Measurements from ENCODE around the gene CAP1. TPM values are rescaled to one million over a fixed set of nuclear protein-coding genes. Genes with fewer than 3 reads are reported as not detected.

The CAP1 gene
- polyA plus RNA-seq, 2 of the 4 experiments (the other 2 are of a cell fraction) = 267 to 274 TPM

DNA sequence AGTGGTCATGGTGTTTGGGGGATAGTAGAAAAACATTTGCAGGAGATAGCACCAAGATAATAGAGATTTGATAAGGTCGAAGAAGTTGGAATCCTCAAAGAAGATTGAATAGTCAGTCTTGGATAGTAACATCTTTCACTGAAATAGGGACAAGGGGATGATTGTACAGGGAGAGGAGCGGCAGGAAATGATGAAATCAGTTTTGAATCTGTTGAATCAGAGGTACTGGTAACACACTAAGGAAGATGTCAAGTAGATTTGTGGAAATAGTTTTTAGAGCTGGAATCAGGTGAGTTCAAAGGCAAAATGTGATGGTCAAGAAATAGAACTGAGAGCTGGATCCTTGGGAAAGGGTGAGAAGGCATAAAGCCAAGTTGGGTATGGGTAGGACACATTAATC lies 26.5 kb downstream of the CAP1 start (continued):
- TF ChIP-seq REST (IDR thresholded peaks at IDR 0.05) (no peak), KDM1A (IDR thresholded peaks at IDR 0.05; ENCODE audit: low read depth) (no peak)

GRCh38 chr1:40067851-40068250 lies 27.3 kb downstream of the CAP1 start:
- POLR2A ChIA-PET = no interaction called here
- Histone ChIP-seq H3K9me3 (no peaks in the 10 kb centered on the region), H3K4me2 (no peak overlapping the region), H3K27ac (no peak overlapping the region), H3K4me3 (no peak overlapping the region), H3K4me1 (peaks cover 3% of the 10 kb centered on the region; the same call in 1 of the 3 replicates)
- CTCF ChIA-PET = interaction anchor here (0.8 to 1.2 kb wide), 4 partner anchors 10 to 271 kb away, joined by 3 to 4 read pairs (median 3); no protein-coding TSS in a partner anchor
- ATAC-seq = no peak
- 92% methylated on average over 3 of the region's 3 CpGs for WGBS (ENCODE audit: missing lambda C conversion rate)
- no peak for FAIRE-seq
- DNase-seq (ENCODE audit: low read depth in 1 of 2, low spot score in 1 of 2) = no peak
- TF ChIP-seq ZNF302 (CRISPR knock-in tag; IDR thresholded peaks at IDR 0.05) (no peak), RAD21 (conservative IDR thresholded peaks at IDR 0.05 in 1 of 2, IDR thresholded peaks at IDR 0.05 in 1 of 2) (no peak), USF2 (IDR thresholded peaks at IDR 0.05) (no peak)

GRCh38 chr1:40072142-40072541 lies 31.6 kb downstream of the CAP1 start:
- Histone ChIP-seq H3K9me3 (no peaks in the 10 kb centered on the region), H3K4me1 (peaks cover 4% of the 10 kb centered on the region; the same call in 1 of the 3 replicates), H3K27ac (no peak overlapping the region), H3K4me2 (no peak overlapping the region), H3K4me3 (no peak overlapping the region)
- ChIA-PET POLR2A (no interaction called here), CTCF (interaction anchor here (1.2 kb wide), 1 partner anchor 267 kb away, joined by 4 read pairs; no protein-coding TSS in a partner anchor)
- DNase-seq (ENCODE audit: low read depth in 1 of 2, low spot score in 1 of 2) (no peak), FAIRE-seq (no peak), ATAC-seq (no peak)
- TF ChIP-seq KDM5A (IDR thresholded peaks at IDR 0.05) (no peak), ESRRA (IDR thresholded peaks at IDR 0.05; ENCODE audit: borderline replicate concordance, low read length) (no peak), NFE2L2 (conservative IDR thresholded peaks at IDR 0.05; ENCODE audit: low read length) (no peak), TFCP2L1 (CRISPR knock-in tag; IDR thresholded peaks at IDR 0.05) (no peak), ZNF302 (CRISPR knock-in tag; IDR thresholded peaks at IDR 0.05) (no peak), CHD4 (IDR thresholded peaks at IDR 0.05; ENCODE audit: borderline replicate concordance) (no peak), RNF2 (IDR thresholded peaks at IDR 0.05; ENCODE audit: borderline replicate concordance, low read depth) (no peak), NR3C1 (IDR thresholded peaks at IDR 0.05) (no peak), BCL3 (IDR thresholded peaks at IDR 0.05) (no peak), SMC3 (IDR thresholded peaks at IDR 0.05) (no peak), REST (IDR thresholded peaks at IDR 0.05) (no peak), ZSCAN20 (CRISPR knock-in tag; IDR thresholded peaks at IDR 0.05) (no peak), POLR2A (IDR thresholded peaks at IDR 0.05; ENCODE audit: low read length) (no peak), HOXB13 (CRISPR knock-in tag; IDR thresholded peaks at IDR 0.05; ENCODE audit: low read depth) (no peak)
